MM.1S (cell line): ENCODE measurements around the gene MRPS15.
A peak's percentile ranks its signal among the peaks of the same experiment; 100 is the strongest.

Experiments used
- DNase-seq: peaks from one replicate; pipeline ENCODE4 v3.0.0-alpha.2; 2015
- H2AFZ ChIP-seq: fragments of 300-600 bp; sonication (generic); 2 replicates; pipeline ENCODE4 v1.6.0; 2016; ENCODE audit warnings: antibody characterized with exemption, low read length
- H3F3A ChIP-seq: fragments of 300-600 bp; sonication (generic); 2 replicates; pipeline ENCODE4 v1.6.1; 2016; ENCODE audit warnings: mild to moderate bottlenecking, antibody characterized with exemption, low read length, moderate library complexity, mixed read lengths; ENCODE audit not compliant: insufficient read depth
- H3K27ac ChIP-seq: fragments of 300-600 bp; sonication (generic); 2 replicates; pipeline ENCODE4 v1.5.1; 2016; ENCODE audit warnings: mild to moderate bottlenecking, low read length
- H3K27me3 ChIP-seq: fragments of 300-600 bp; sonication (generic); replicated peaks from 2 replicates; pipeline ENCODE4 v1.6.0; 2016; ENCODE audit warnings: low read length; ENCODE audit not compliant: insufficient read depth
- H3K36me3 ChIP-seq: fragments of 300-600 bp; sonication (generic); replicated peaks from 2 replicates; pipeline ENCODE4 v1.6.1; 2016; ENCODE audit warnings: mild to moderate bottlenecking, low read length, mixed read lengths; ENCODE audit not compliant: insufficient read depth
- H3K4me1 ChIP-seq: fragments of 300-600 bp; sonication (generic); 2 replicates; pipeline ENCODE4 v1.6.1; 2016; ENCODE audit warnings: low read length, mixed read lengths
- H3K4me2 ChIP-seq: fragments of 300-600 bp; sonication (generic); 2 replicates; pipeline ENCODE4 v1.6.0; 2016; ENCODE audit warnings: low read depth, low read length
- H3K4me3 ChIP-seq: fragments of 300-600 bp; sonication (generic); 2 replicates; pipeline ENCODE4 v1.5.1; 2016; ENCODE audit warnings: low read length, mixed read lengths
- H3K79me2 ChIP-seq: fragments of 300-600 bp; sonication (generic); 2 replicates; pipeline ENCODE4 v1.6.1; 2016; ENCODE audit warnings: mixed run types, low read length, mixed read lengths
- H3K9ac ChIP-seq: fragments of 300-600 bp; sonication (generic); 2 replicates; pipeline ENCODE4 v1.6.1; 2016; ENCODE audit warnings: low read length, mixed read lengths
- H3K9me2 ChIP-seq: fragments of 300-600 bp; sonication (generic); replicated peaks from 2 replicates; pipeline ENCODE4 v1.6.1; 2016; ENCODE audit warnings: mild to moderate bottlenecking, low read length, mixed read lengths; ENCODE audit not compliant: insufficient read depth
- H3K9me3 ChIP-seq: fragments of 300-600 bp; sonication (generic); replicated peaks from 2 replicates; pipeline ENCODE4 v1.6.1; 2016; ENCODE audit warnings: mild to moderate bottlenecking, low read length, mixed read lengths; ENCODE audit not compliant: insufficient read depth
- H4K20me1 ChIP-seq: fragments of 300-600 bp; sonication (generic); 2 replicates; pipeline ENCODE4 v1.6.1; 2016; ENCODE audit warnings: mild to moderate bottlenecking, low read length, moderate library complexity, mixed read lengths; ENCODE audit not compliant: insufficient read depth
- EZH2 ChIP-seq: fragments of 300-600 bp; sonication (generic); optimal IDR thresholded peaks from 2 replicates; pipeline ENCODE3; 2017; ENCODE audit warnings: low read depth, mild to moderate bottlenecking, antibody characterized with exemption, low read length, mixed read lengths
- EZH2phosphoT487 ChIP-seq: fragments of 300-600 bp; sonication (generic); IDR thresholded peaks from 2 replicates; pipeline ENCODE4 v1.6.1; 2018; ENCODE audit warnings: antibody characterized with exemption, low read length
- TF ChIP-seq, protein P1 (sequence below): fragments of 300-600 bp; sonication (generic); IDR thresholded peaks from 2 replicates; pipeline ENCODE4 v1.5.1; 2016; ENCODE audit warnings: antibody characterized with exemption, low read length, mixed read lengths

Gene MRPS15

DNA sequence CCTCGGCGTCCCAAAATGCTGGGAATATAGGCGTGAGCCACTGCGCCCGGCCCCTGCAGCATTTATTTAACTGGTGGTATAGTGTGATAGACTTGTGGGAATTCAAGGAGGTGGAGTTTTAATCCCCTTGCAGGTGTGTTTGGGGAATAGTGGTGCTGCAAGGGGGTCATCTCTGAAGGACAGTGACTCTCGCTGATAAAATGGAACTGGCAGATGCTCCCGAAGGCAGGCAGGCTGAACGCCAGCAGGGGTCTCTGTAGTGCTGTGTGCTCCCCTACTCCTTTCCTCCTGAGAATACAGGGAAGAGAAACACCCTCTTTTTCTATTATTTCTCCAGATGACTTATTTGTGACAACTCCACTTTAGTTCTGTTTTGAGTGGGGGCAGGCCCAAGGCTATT is 17.9 kb downstream of the MRPS15 start:
- no peaks in the 10 kb centered on the region for H3K9me3 ChIP-seq
- no peaks in the 10 kb centered on the region for H3F3A ChIP-seq
- TF ChIP-seq EZH2 (no peak), EZH2phosphoT487 (no peak)
- TF ChIP-seq, protein P1, sequence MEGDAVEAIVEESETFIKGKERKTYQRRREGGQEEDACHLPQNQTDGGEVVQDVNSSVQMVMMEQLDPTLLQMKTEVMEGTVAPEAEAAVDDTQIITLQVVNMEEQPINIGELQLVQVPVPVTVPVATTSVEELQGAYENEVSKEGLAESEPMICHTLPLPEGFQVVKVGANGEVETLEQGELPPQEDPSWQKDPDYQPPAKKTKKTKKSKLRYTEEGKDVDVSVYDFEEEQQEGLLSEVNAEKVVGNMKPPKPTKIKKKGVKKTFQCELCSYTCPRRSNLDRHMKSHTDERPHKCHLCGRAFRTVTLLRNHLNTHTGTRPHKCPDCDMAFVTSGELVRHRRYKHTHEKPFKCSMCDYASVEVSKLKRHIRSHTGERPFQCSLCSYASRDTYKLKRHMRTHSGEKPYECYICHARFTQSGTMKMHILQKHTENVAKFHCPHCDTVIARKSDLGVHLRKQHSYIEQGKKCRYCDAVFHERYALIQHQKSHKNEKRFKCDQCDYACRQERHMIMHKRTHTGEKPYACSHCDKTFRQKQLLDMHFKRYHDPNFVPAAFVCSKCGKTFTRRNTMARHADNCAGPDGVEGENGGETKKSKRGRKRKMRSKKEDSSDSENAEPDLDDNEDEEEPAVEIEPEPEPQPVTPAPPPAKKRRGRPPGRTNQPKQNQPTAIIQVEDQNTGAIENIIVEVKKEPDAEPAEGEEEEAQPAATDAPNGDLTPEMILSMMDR, result peak; percentile 35
- no peaks in the 10 kb centered on the region for H3K4me1 ChIP-seq
- H3K4me2 ChIP-seq, result no peak overlapping the region
- H3K27me3 ChIP-seq, result no peaks in the 10 kb centered on the region
- no peak overlapping the region for H3K4me3 ChIP-seq
- H4K20me1 ChIP-seq, result no peaks in the 10 kb centered on the region
- no peaks in the 10 kb centered on the region for H3K9me2 ChIP-seq
- H3K9ac ChIP-seq, result no peak overlapping the region
- no peak for DNase-seq
- H3K36me3 ChIP-seq, result no peaks in the 10 kb centered on the region
- no peak overlapping the region for H2AFZ ChIP-seq
- no peak overlapping the region for H3K27ac ChIP-seq
- no peaks in the 10 kb centered on the region for H3K79me2 ChIP-seq

DNA sequence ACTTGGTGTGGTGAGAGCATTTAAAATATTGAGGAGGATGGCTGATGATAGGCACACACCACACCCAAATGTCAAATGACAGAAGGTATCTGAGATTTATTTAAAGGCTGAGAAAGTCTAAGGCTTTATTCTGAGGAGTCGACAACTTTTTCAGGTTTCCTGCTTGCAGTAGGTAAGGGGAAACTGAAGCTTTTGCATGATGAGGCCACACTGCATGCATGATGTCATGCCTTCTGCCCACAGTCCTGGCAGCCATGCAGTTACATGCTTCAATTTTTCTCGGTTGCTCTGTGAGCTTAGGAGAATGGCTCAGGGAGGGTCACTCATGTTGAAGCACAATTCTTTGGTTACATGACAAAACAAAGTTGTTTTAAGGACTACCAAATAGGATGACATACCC is 20.9 kb downstream of the MRPS15 start:
- Histone ChIP-seq H3K36me3 (no peaks in the 10 kb centered on the region), H3K79me2 (no peaks in the 10 kb centered on the region), H3F3A (no peaks in the 10 kb centered on the region), H3K4me3 (no peak overlapping the region), H3K9ac (no peak overlapping the region), H4K20me1 (no peaks in the 10 kb centered on the region), H3K27ac (no peak overlapping the region), H3K27me3 (no peaks in the 10 kb centered on the region), H3K9me3 (no peaks in the 10 kb centered on the region), H2AFZ (no peak overlapping the region), H3K4me1 (no peaks in the 10 kb centered on the region), H3K4me2 (no peak overlapping the region), H3K9me2 (no peaks in the 10 kb centered on the region)
- no peak for DNase-seq
- no peak for TF ChIP-seq EZH2phosphoT487
- TF ChIP-seq, protein P1, result no peak
- TF ChIP-seq EZH2, result no peak

DNA sequence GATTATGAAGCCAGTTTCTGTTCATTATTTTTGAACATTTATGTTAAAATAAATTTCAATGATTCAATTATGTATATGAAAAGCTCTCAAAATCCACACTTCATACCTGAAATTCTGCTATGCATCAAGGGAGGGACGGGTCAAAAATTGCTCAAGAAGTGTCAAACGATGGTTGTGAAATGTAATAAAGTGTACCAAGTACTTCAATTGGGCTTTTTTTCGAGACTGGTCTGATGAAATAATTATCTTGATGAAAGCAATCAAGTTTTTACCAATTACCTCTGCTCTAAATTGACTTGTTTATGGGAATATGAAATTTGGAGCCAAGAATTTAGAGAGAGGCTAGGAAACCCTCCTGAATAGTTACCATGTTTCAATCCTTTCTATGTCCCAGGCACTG is 21.8 kb downstream of the MRPS15 start:
- no peak for TF ChIP-seq EZH2
- no peak for TF ChIP-seq EZH2phosphoT487
- TF ChIP-seq, protein P1, result no peak
- no peak overlapping the region for H3K4me3 ChIP-seq
- DNase-seq, result no peak
- H3K27ac ChIP-seq, result no peak overlapping the region
- H3K36me3 ChIP-seq, result no peaks in the 10 kb centered on the region
- H3K79me2 ChIP-seq, result no peaks in the 10 kb centered on the region
- H3K27me3 ChIP-seq, result no peaks in the 10 kb centered on the region
- no peaks in the 10 kb centered on the region for H3F3A ChIP-seq
- no peaks in the 10 kb centered on the region for H3K9me2 ChIP-seq
- H3K4me1 ChIP-seq, result no peaks in the 10 kb centered on the region
- H3K9ac ChIP-seq, result no peak overlapping the region
- no peak overlapping the region for H3K4me2 ChIP-seq
- H3K9me3 ChIP-seq, result no peaks in the 10 kb centered on the region
- no peaks in the 10 kb centered on the region for H4K20me1 ChIP-seq
- H2AFZ ChIP-seq, result no peak overlapping the region
